Gastrocnemius medialis (tissue), 4 donors: ENCODE data around the gene NOL12.

Experiments
- CTCF ChIP-seq, 5 experiments: fragments of 450-650 bp in 3 of 5; fragments of 200-600 bp in 2 of 5; sonication (generic) in 2 of 5; IDR thresholded peaks in 4 of 5; conservative IDR thresholded peaks in 1 of 5; 1 replicate in 4 of 5; 2 replicates in 1 of 5; pipeline ENCODE4 v1.5.1; 2016 to 2019; ENCODE audit warnings: antibody characterized with exemption in 5 of 5, mild to moderate bottlenecking in 3 of 5, moderate library complexity in 3 of 5
- POLR2A ChIP-seq, 2 donors: fragments of 450-650 bp; IDR thresholded peaks; one replicate each; pipeline ENCODE4 v1.6.1; 2017; ENCODE audit warnings: antibody characterized with exemption in 2 of 2, mild to moderate bottlenecking in 2 of 2, moderate library complexity in 2 of 2

- TF ChIP-seq POLR2A (IDR thresholded peaks at IDR 0.05) (no peak), CTCF (IDR thresholded peaks at IDR 0.05 in 4 of 5, conservative IDR thresholded peaks at IDR 0.05 in 1 of 5) (no peak)
Observed at GRCh38 chr22:37640591-37641560, 45.3 kb upstream of the NOL12 start.
